A549 treated with CpdA at 1 μM for 4 hours (cell line): ENCODE results near the gene ALDH3A1. TPM values are rescaled to one million over a fixed set of nuclear protein-coding genes. Genes with fewer than 3 reads are reported as not detected.

ENCODE experiments used
- total RNA-seq: library from RNA; stranded (reverse); fragments of 200-300 nt; extraction: Qiagen RNA extraction; gene quantifications from 5 replicates; pipeline ENCODE4 v1.2.3, GENCODE V29; 2022; ENCODE audit warnings: low read depth

Gene ALDH3A1
- total RNA-seq, result 792 to 1,155 TPM (median 821 TPM) in 5 replicates

DNA sequence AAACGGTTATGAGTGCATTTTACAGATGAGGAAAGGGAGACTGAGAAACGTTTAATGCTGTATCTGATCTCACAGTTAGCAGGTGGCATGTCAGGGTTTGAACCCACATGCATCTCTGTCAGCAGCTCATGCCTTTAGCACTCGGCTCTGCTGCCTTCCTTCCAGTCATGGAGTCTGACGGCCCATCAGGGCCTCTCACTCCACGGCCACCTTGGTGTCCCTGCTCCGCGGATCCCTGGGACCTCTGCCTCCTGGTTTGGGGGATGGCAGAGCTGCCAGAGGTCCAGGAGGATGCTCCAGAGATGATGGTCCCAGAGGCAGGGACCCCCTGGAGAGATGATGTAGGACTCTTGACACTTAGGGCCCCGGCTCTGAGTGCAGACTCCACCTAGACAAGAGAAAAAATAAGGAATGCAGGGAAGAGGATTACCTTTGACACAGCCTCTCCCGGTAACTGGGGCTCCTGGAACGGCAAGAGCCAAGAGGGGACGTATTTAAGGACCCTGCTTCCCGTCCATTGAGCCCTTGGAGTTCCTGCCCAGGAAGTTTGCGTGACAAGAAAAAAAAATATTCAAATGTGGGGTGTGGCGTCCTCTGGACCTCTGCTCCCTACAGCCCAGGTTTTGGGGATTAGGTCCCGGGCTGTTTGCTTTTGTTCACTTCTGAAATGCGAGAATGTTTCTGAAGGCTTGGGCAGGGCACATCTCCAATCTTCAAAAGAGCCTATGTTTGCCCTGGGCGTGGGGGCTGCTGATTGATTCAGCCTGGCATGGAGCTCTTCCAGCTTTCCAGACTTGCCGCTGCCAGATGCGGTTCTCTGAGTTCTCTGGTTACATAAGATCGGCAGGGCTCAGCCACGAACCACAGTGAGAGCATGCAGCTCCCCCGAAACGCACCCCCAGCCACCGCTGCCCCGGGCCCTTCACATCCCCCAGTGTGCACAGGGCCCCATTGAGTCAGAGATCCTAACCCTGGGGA is at the start of gene ALDH3A1:
Gene ALDH3A1, minus strand, starts transcription at position 470 of the 978 bp plus-strand sequence. CDS start 3,169 bp downstream, outside the sequence.

DNA sequence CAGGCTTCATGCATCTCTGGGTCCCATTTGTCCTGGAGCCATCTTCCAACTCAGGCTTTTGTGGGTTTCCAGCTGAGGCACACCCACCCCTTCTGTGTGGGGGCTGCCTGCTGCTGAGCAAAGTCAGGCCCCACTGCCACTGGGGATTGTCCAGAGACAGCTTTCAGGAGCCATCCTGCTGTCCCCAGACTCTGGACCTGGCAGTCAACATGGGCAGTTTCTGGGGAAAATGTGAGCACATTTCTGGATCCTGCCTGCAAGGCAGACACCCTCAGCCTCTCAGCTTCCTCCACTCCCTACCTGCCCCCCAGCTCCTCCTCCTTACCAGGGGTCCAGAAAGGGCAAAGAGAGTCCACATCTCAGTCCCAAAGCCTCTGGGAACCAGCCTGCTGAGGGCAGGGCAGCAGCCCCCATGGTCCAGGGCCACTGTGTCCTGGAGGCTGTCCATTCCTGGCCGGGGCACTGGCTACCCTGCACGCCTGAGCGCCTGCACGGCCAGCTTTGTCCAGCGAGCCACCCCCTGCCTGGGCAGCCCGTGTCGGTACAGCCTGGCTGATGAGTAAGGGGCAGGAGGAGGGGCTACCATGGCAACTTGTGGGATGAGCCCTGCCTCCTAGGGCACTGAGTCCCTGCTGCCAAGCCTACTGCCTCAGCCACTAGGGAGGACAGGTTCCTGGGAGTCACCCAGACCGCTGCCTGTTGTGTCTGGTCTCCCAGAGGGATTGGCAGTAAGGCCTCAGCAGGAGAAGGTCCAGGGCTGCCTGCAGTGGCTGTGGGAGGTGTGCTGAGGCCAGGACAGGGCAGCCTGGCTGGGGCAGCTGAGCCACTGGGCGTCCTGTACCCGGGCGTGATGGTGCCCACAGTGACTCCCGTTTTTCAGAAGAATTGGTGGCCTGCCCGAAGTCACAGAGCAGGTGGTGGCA is 31.7 kb downstream of the ALDH3A1 start, which contains the start of gene SLC47A2:
Gene SLC47A2, minus strand, starts transcription at position 477 of the 923 bp plus-strand sequence. Its CDS starts 29 bp downstream, at position 448.

Other genes starting within 250 kb of the ALDH3A1 start
- 22.8 to 25.1 TPM (median 23.9 TPM) in 5 replicates for gene SLC47A1, start 214.4 kb downstream of the ALDH3A1 start, total RNA-seq
- 152 to 175 TPM (median 165 TPM) in 5 replicates for gene ALDH3A2, start 99.5 kb downstream of the ALDH3A1 start, total RNA-seq
- 0.06 to 0.16 TPM (median 0.14 TPM) in 5 replicates for gene SLC47A2, start 31.7 kb downstream of the ALDH3A1 start, total RNA-seq
- gene ULK2, start 119.6 kb upstream of the ALDH3A1 start, total RNA-seq, result 10.2 to 16.2 TPM (median 13.4 TPM) in 5 replicates
- 17.6 to 21.3 TPM (median 20.7 TPM) in 5 replicates for gene AKAP10, start 229.5 kb upstream of the ALDH3A1 start, total RNA-seq